ENCODE measurements around the gene MYO15B. TPM values are rescaled to one million over a fixed set of nuclear protein-coding genes. Genes with fewer than 3 reads are reported as not detected.

MYO15B gene
- polyA plus RNA-seq, 1 donor from 2014 or later = 2.4 TPM

DNA sequence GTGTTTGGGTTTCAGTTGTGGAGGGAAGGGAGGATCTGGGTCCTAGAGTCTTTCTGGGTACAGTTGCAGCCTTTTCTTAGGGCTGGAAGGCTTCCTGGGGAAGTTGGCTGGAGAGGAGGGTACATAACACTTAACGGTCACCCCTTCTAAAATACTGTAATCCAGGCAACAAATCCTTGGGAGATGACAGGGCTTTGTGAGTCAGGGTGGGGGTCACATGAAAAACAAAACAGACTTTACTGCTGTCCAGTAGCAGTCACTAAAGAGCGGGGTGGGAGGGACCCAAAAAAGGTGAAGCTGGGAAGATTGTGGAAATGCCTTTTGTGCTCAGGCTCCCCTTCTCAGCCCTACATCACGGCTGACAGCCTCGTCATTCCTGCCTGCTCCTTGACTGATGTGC, 85.9 kb downstream of the MYO15B start:
- Histone ChIP-seq H3K9me2 (ENCODE audit: insufficient read depth, low read length) (no peaks in the 10 kb centered on the region), H3K4me3 (ENCODE audit: low read length) (no peak overlapping the region), H3K36me3 (ENCODE audit: insufficient read depth, low read length) (no peaks in the 10 kb centered on the region), H3K4me2 (ENCODE audit: low read length) (no peak overlapping the region), H3K79me2 (replicated peaks; ENCODE audit: insufficient read depth, low read length) (peaks cover 29% of the 10 kb centered on the region), H4K20me1 (ENCODE audit: insufficient read depth) (no peaks in the 10 kb centered on the region), H3K27ac (ENCODE audit: low read length) (no peak overlapping the region), H3K9ac (ENCODE audit: low read length) (no peak overlapping the region), H3F3A (ENCODE audit: insufficient read depth, low read length, poor library complexity, severe bottlenecking) (no peaks in the 10 kb centered on the region), H3K9me3 (ENCODE audit: low read length) (no peaks in the 10 kb centered on the region), H3K27me3 (ENCODE audit: insufficient read depth, low read depth, low read length) (no peaks in the 10 kb centered on the region), H2AFZ (ENCODE audit: low read depth, low read length) (no peak overlapping the region)
- TF ChIP-seq MXI1 (conservative IDR thresholded peaks at IDR 0.05; ENCODE audit: poor library complexity, severe bottlenecking) (no peak), POLR2AphosphoS5 (IDR thresholded peaks at IDR 0.05) (no peak), RAD21 (conservative IDR thresholded peaks at IDR 0.05) (no peak)
- TF ChIP-seq, protein P1, sequence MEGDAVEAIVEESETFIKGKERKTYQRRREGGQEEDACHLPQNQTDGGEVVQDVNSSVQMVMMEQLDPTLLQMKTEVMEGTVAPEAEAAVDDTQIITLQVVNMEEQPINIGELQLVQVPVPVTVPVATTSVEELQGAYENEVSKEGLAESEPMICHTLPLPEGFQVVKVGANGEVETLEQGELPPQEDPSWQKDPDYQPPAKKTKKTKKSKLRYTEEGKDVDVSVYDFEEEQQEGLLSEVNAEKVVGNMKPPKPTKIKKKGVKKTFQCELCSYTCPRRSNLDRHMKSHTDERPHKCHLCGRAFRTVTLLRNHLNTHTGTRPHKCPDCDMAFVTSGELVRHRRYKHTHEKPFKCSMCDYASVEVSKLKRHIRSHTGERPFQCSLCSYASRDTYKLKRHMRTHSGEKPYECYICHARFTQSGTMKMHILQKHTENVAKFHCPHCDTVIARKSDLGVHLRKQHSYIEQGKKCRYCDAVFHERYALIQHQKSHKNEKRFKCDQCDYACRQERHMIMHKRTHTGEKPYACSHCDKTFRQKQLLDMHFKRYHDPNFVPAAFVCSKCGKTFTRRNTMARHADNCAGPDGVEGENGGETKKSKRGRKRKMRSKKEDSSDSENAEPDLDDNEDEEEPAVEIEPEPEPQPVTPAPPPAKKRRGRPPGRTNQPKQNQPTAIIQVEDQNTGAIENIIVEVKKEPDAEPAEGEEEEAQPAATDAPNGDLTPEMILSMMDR (IDR thresholded peaks at IDR 0.05; ENCODE audit: poor library complexity, severe bottlenecking) = no peak

Other genes with a start within 250 kb of the MYO15B start
- gene GRB2, start 182.1 kb upstream of the MYO15B start, polyA plus RNA-seq = 134 and 150 TPM in 2 replicates
- 37.0 and 66.1 TPM in 2 replicates for gene TMEM94, start 131.2 kb upstream of the MYO15B start, polyA plus RNA-seq
- gene CASKIN2, start 72.3 kb upstream of the MYO15B start, polyA plus RNA-seq = 2.8 and 4.2 TPM in 2 replicates
- gene TSEN54, start 71.3 kb upstream of the MYO15B start, polyA plus RNA-seq = 32.2 and 37.7 TPM in 2 replicates
- gene LLGL2, start 62.1 kb upstream of the MYO15B start, polyA plus RNA-seq = 0.95 and 4.2 TPM in 2 replicates
- gene SMIM5, start 45.6 kb downstream of the MYO15B start, polyA plus RNA-seq = 0.59 TPM in 1 of 2 replicates, not detected in the other
- gene RECQL5, start 79.4 kb downstream of the MYO15B start, polyA plus RNA-seq = 9.6 and 15.7 TPM in 2 replicates
- gene SAP30BP, start 79.5 kb downstream of the MYO15B start, polyA plus RNA-seq = 129 and 156 TPM in 2 replicates
- not detected in 2 replicates for gene ITGB4, start 133.7 kb downstream of the MYO15B start, polyA plus RNA-seq
- 4.8 TPM in 2 replicates for gene GALK1, start 177.4 kb downstream of the MYO15B start, polyA plus RNA-seq
- 28.1 and 29.9 TPM in 2 replicates for gene UNK, start 197.0 kb downstream of the MYO15B start, polyA plus RNA-seq